GM19099 (cell line): ENCODE results near the gene C4orf50.

Experiments
- POLR2A ChIP-seq: IDR thresholded peaks from 3 replicates; pipeline ENCODE4 v1.6.1; 2011; ENCODE audit warnings: low read depth; ENCODE audit not compliant: insufficient read length; ENCODE audit errors: extremely low read depth

C4orf50 gene

DNA sequence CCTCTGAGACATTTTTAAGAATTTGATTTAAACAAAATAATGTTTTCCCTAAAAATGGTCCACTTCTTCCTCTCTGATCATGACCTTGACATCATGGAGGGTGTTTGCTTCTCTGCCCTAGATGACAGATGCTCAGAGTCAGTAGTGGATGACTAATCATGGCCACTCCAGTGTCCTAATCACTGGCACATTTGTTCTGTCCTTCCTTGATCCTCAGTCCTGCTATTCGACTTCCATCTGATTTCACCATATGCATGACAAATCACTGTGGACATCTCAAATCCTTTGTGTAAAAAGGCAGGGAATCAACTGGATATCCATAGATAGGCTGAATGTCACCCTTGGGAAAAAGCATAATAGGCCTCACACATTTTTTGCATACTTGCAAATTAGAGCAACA, 134.3 kb downstream of the C4orf50 start:
- TF ChIP-seq POLR2A: no peak

DNA sequence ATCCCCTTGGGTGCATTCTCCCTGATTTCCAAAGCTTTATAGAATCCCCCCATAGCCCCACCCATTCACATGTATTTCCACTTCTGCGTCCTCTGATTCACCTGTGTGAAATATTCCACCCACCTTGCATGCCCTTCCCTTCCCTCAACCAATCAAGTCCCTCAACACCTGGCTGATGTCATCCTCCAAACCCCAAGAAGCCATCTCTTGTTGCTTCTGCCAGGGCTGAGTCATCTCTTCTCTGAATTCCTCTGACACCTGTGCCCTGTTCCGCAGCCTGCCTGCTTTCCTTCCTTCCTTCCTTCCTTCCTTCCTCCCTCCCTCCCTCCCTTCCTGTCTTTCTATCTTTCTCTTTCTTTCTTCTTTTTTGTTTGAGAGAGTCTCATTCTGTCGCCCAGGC, 135.3 kb downstream of the C4orf50 start:
- TF ChIP-seq POLR2A: no peak

DNA sequence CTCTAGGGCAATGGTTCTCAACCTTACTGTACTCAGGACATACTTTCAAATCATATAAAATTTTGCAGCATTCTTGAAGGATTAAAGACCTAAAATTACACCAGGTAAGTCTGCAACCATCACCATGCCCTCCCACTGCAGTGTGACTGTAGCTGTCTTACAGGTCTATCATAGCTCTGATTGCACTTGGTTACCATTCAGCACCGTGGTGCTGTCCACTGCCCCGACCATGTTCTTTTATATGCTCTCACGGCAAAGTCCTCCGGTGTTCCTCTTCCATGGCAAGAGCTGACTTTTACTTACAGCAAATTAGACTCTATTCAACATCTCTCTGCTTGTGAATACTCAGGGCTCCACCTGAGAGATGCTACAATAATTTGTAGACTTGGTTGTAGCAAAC, 136.9 kb downstream of the C4orf50 start:
- no peak for TF ChIP-seq POLR2A

DNA sequence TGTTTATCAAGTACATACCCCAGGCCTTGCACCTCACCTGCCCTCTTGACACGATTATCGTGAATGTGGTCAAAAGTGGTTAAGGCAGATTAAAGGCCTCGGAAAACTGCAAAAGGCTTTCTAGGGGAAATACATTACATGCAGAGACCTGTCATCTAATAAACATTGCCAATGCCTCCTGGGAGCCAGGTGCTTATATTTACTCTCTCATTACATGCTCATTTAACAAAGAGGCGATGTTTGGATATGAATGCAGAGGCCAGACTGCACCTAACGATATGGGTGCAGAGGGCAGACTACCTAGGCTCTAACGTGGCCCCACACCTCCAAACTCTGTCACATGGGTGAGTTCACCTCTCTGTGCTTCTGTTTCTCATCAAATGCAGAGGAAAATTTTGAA, 139.9 kb downstream of the C4orf50 start:
- no peak for TF ChIP-seq POLR2A

DNA sequence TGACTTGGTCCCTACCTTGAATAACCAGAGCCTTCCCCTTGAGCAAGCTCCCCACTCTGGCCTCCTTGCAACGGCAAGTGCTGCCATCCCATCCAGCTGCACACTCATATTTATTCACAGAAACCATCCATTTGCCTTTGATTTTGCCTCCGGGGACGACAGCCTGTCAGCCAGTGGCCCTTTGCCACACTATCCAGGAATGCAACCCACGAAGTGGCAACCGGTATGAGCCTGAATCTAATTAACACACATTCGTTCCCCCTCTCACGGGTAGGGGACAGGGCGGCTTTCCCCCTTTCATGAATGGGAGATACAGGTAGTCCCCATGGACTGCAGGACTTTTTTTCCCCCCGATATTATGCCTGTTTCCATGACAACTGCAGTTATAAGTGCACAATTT, 140.8 kb downstream of the C4orf50 start:
- no peak for TF ChIP-seq POLR2A

DNA sequence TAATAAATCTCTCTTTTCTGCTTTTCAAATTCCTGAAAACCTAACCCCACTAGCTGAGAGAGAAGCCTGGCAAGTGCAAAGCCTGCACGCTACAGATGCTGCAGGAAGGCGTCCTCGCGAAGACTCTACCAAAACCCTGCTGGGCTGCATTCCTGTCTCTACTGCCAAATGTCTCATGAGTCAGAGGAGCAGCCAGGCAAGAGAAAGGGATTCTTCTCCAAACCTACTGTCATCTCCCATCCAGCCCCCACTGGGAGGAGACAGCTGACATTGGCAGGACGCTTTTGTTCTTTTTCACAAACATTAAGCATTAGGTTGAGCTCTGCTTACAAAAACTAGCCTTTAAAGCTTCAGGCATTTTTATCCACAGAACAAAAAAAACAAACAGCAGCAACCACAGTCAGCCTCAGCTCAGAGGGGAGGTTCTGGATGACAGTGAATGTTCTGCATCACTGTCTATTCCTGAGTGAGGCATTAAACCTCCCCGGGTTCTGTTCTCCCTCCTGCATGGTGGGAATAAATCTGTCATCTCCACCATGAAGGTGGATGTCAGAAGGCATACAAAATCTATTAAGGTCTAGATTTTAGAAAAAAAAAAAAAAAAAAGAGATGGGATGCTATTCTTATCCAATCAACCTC, 143.3 kb downstream of the C4orf50 start:
- TF ChIP-seq POLR2A: no peak

DNA sequence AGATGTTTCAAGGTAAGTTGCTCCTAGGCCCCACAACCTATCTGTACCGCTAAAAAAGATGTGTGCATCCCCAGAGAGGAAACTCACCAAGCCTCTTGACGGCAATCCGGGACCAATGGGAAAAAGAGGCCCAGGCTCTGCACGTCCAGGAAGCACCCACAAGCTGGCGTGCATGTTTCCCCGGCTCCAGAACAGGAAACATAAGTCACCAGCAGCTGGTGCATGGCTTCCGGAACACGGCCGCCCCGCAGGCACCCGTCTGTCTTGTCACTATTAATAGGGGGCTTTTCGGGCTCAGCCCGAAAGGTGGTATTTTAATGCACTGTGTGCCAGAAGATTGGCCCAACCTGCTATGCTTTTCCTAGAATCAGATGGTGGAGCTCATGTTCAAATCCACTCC, 147.5 kb downstream of the C4orf50 start:
- TF ChIP-seq POLR2A: no peak

DNA sequence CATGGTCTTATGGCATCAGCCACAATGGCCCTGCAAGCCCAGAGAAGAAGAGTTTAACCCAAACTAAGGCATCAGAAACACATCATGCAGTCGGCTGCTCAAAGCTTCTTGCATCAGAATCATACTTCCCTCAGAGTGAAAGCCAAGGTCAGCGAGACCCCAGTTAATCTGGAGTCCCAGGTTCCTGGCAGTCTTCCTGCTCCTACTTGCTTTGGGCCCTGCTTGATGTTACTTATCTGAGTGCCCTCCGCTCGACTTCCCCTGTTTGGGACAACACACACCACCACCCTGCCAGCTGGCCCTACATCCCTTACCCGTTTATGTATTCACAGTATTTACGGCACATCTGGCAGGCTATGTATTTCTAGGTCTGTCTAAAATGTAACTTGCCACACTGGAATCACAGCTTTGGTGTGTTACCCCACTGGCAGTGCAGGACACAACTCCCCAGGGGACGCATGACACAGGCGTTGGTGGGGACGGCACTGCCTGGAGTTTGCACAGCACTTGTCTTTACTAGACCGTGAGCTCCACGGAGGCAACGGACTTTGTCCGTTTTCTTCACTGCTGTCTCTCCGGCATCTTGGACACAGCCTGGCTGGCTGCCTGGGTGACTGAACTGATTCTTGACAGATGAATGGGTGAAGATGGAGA, 148.1 kb downstream of the C4orf50 start:
- no peak for TF ChIP-seq POLR2A

DNA sequence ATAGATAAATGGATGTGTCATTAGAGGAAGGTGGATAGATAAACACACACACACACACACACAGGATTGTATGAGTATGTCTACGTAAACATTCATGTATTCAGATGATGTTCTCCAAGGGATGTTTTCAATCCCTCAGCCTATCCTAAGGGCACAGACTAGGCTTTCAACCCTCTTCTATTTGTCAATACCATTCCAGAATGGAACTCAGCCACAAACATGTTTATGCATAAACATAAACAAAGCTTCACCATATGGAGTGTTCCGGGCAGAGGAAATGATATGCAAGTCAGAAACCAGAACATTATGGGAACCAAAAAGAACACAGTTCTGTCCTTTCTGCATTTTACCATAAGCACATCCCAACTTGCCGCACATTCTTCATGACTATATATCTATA, 150.4 kb downstream of the C4orf50 start:
- TF ChIP-seq POLR2A: no peak

DNA sequence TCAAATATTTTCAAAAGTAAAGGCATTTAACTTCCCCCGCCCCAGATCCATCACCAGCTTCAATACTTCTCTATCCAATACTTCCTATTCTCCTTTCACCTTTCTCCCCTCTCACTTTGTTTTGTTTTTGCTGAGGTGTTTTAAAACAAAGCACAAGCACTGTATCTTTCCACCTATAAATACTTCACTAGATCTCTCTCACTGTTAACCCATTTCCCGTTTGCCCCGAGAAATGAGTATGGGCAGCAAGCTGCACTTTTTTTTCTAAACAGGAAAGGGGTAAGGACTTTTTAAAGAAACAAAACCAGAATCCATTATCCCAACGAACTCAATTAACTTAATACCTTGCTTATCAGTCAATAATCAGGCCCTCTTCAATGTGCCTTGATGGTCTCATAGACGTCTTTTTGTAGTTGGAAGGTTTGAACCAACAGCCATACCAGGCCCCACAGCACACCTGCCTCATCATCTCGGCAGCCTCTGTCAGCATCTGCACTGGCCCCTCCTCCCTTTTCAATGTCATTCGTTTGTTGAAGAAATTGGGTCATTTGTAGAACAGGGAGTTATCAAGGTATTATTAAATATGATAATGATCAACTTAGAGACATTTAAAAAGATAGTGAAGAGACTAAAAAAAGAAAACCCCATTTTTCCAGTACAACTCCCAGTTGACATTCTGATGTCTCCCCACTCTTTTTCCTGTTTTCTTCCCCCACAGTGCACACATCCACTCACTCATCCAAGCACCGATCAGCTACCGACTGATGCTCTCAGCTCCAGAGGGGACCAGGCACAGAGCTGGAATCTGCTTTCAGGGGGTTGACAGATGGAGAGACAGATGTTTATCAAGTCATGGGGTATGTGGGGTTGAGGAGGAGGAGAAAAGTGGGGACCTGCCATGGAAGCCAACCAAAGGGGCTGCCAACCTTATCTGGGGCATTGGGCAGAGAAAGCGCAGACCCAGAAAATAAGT, 151.1 kb downstream of the C4orf50 start:
- TF ChIP-seq POLR2A: no peak

DNA sequence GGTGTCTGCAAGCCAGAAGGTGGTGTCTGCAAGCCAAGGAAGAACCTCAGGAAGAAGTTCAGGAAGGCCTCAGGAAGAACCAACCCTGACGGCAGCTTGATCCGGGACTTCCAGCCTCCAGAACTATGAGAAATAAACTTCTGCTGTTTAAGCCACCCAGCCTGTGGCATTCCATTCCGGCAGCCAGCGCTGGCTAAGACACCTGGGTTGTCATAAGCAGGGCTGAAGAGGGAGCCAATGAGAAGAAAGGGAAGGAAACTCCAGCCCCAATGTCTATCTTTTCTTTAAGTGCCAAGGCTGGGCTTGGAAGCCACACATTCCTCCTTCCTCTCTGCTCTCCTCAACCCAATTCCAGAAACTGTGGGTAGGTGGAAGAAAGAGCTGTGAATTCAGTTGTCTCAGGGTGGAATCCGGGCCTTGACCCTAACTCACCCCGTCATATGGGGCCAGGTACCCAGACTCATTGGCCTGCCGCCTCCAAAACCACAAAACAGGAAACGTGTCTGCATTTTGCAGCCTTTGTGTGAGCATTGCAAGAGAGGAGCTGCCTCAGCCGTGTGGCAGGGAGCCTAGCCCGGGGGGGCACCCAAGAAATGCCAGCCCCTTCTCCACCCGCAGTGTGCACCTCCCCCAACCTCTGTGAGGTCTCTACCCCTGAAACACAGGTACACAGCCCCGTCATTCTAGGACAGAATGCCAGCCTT, 152.2 kb downstream of the C4orf50 start:
- no peak for TF ChIP-seq POLR2A

DNA sequence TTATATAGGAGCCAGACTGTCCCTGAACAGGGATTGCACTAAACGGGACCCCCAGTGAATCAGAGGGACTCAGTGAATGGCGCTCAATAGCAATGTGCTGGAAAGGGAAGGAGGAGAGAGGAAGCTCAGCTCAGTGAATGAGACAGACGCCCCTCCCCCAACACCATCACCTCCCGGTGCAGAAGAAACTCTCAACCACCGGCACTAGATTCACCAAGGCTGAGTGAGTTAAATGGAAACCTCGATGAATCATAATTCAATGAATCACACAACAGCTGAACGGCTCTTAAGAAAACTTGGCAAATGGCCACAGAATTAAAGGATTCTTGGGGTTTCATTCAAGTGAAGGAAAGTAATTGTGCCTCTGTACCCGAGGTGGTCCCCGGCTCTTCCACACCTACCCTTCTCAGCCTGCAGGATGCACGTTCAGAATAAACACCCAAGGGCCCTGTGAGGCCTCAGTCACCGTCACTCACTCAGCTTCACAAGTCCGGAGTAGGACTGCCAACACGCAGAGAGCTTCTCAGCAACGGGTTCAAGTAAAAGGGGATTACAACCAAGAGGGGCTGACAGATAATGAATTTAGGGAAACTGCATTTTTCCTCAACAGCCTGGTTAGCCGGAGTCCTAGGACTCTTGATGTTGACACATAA, 154.6 kb downstream of the C4orf50 start:
- TF ChIP-seq POLR2A: no peak

DNA sequence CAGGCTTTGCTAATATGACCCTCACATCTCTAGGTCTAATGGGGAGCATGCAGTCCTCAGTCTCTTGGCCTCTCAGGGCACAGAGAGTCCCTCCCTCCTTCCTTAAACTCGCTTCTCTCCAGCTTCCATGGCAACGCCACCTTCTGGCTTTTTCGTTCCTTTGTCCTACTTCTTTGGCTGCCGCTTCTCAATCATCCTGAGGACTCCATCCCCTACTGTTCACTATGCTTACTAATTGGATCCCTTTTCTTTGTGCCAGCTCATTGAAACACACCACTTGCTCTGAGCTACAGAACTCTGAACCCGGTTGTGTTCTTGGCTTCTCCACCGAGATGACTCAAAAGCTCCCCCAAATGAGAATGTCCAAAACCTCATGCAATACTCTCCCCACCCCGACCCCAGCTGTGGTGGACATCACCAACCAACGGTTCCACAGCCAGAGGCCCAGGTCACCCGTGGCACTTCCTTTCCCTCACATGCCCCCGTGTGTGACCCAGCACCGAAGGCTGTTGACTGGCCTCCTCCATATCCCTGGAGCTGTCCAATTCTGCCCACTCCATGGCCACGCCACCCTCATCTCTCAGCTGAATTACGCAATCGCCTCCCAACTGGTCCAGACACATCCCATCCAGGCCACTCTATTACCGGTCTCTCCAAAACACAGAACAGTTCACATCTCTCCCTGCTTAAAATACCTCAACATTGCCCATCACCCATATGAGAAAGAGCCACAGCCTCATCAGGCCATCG, 160.0 kb downstream of the C4orf50 start:
- no peak for TF ChIP-seq POLR2A

DNA sequence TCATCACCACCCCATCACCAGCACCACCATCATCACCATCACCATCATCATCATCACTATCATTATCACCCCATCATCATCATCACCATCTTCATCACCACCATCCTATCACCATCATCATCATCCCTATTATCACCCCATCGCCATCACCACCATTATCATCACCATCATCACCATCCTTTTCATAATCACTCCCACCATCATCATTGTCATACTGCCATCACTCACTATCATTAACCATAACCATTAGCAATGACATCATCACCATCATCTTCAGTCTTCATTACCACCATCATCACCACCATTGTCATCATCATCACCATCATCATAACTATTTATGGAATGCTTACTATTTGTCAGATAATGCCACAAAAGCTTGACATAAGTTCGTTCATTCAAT, 161.0 kb downstream of the C4orf50 start:
- no peak for TF ChIP-seq POLR2A

DNA sequence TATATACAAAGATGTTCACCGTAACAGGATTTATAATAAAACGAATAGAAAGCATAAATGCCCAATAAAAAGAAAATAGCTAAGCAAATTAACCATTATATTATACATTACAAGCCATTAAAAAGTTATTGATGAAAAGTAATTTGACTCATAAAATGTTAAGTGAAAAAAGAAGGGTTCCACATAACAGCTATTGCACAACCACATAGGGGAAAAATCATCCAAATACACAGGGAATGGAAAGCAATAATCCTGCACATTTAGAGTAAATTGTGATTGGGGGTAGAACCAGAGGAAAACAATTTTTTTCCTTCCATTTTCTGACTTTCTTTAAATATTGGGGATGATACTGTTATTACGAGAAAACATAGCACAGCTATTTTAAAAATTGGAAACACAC, 163.3 kb downstream of the C4orf50 start:
- no peak for TF ChIP-seq POLR2A
